Stimulated activated memory B cell treated with anti-CD40 and anti-IgM and Interleukin-4, amounts not matched to agents 10 μg/mL and 1 μg/mL and 100 μg/mL, for 72 hours (primary cell): ENCODE data around the gene PLEKHG4B.

ENCODE experiments used
- ATAC-seq: fragments of 150-1000 bp; cut with Tn5 transposase; 2 replicates; pipeline ENCODE4 v1.10.0; 2021
- H3K27ac Mint-ChIP-seq: one replicate; pipeline ENCODE4 v1.8.0; 2022; ENCODE audit warnings: mild to moderate bottlenecking, mixed read lengths
- H3K27me3 Mint-ChIP-seq: one replicate; pipeline ENCODE4 v1.8.0; 2022; ENCODE audit warnings: mixed read lengths
- H3K36me3 Mint-ChIP-seq: one replicate; pipeline ENCODE4 v1.8.0; 2022; ENCODE audit warnings: mixed read lengths
- H3K4me1 Mint-ChIP-seq: one replicate; pipeline ENCODE4 v1.8.0; 2022; ENCODE audit warnings: mixed read lengths
- H3K4me3 Mint-ChIP-seq: one replicate; pipeline ENCODE4 v1.8.0; 2022; ENCODE audit warnings: mild to moderate bottlenecking, moderate library complexity, mixed read lengths
- H3K9me3 Mint-ChIP-seq: one replicate; pipeline ENCODE4 v1.8.0; 2022; ENCODE audit warnings: mixed read lengths

The PLEKHG4B gene

GRCh38 chr5:171801-172331 lies 79.9 kb downstream of the PLEKHG4B start:
- H3K27ac Mint-ChIP-seq, result no peak overlapping the region
- no peaks in the 10 kb centered on the region for H3K36me3 Mint-ChIP-seq
- H3K4me3 Mint-ChIP-seq, result no peak overlapping the region
- no peak for ATAC-seq
- H3K4me1 Mint-ChIP-seq, result no peaks in the 10 kb centered on the region
- peaks cover 30% of the 10 kb centered on the region for H3K27me3 Mint-ChIP-seq
- H3K9me3 Mint-ChIP-seq, result no peaks in the 10 kb centered on the region

- no peaks in the 10 kb centered on the region for H3K4me1 Mint-ChIP-seq
- H3K27me3 Mint-ChIP-seq, result peaks cover 30% of the 10 kb centered on the region
- no peaks in the 10 kb centered on the region for H3K36me3 Mint-ChIP-seq
- H3K4me3 Mint-ChIP-seq, result no peak overlapping the region
- no peaks in the 10 kb centered on the region for H3K9me3 Mint-ChIP-seq
- ATAC-seq, result no peak
- H3K27ac Mint-ChIP-seq, result no peak overlapping the region
Observed at GRCh38 chr5:172421-172820, 80.5 kb downstream of the PLEKHG4B start.

- no peak overlapping the region for H3K4me3 Mint-ChIP-seq
- H3K27ac Mint-ChIP-seq, result no peak overlapping the region
- no peaks in the 10 kb centered on the region for H3K36me3 Mint-ChIP-seq
- no peaks in the 10 kb centered on the region for H3K9me3 Mint-ChIP-seq
- peaks cover 30% of the 10 kb centered on the region for H3K27me3 Mint-ChIP-seq
- no peaks in the 10 kb centered on the region for H3K4me1 Mint-ChIP-seq
- ATAC-seq, result no peak
Observed at GRCh38 chr5:172841-173251, 80.9 kb downstream of the PLEKHG4B start.

DNA sequence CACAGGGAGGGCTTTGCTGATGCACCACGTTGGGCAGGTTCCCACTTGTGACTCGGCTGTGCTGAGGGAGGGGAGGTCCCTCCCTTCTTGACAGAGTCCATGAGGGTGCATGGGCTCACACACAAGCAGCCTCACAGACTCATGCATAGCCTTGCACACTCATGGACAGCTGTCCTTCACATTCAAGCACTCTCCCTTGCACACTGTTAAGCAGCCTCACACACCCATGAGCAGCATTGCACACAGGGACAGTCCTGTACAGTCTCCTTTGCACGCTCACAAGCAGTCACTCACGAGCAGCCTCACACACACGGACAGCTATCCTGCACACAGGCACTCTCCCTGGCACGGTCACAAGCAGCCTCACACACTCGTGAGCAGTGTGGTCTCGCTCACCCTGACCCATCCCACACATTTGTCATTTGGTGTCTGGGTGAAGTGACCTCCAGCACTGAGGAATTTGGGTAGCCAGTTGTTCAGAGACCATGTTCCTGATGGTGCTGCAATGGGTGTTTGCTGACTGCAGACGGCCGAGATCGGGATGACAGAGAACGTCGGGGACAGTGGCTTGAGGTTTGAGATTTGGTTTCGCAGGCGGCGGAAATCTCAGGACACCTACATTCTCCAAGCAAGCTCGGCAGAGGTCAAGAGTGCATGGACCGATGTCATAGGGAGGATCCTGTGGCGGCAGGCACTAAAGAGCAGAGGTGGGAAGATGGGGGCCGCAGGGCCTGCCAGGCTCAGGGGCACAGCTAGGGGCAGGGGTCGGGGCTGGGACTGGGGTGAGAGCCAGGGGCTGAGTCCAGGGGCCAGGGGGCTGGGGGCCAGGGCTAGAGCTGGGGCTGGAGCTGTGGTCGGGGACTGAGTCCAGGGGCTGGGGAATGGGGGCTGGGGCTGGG lies 81.7 kb downstream of the PLEKHG4B start:
- Mint-ChIP-seq H3K4me1 (no peaks in the 10 kb centered on the region), H3K27ac (no peak overlapping the region), H3K27me3 (peaks cover 30% of the 10 kb centered on the region), H3K36me3 (no peaks in the 10 kb centered on the region), H3K9me3 (no peaks in the 10 kb centered on the region), H3K4me3 (no peak overlapping the region)
- ATAC-seq, result no peak

- Mint-ChIP-seq H3K27ac (no peak overlapping the region), H3K4me3 (no peak overlapping the region), H3K9me3 (no peaks in the 10 kb centered on the region), H3K36me3 (no peaks in the 10 kb centered on the region), H3K27me3 (peaks cover 36% of the 10 kb centered on the region), H3K4me1 (no peaks in the 10 kb centered on the region)
- ATAC-seq, result no peak
Observed at GRCh38 chr5:174291-174600, 82.3 kb downstream of the PLEKHG4B start.

GRCh38 chr5:174876-175465 lies 83.0 kb downstream of the PLEKHG4B start:
- no peak for ATAC-seq
- H3K4me1 Mint-ChIP-seq, result no peaks in the 10 kb centered on the region
- H3K4me3 Mint-ChIP-seq, result no peak overlapping the region
- peaks cover 43% of the 10 kb centered on the region for H3K27me3 Mint-ChIP-seq
- no peaks in the 10 kb centered on the region for H3K36me3 Mint-ChIP-seq
- no peak overlapping the region for H3K27ac Mint-ChIP-seq
- no peaks in the 10 kb centered on the region for H3K9me3 Mint-ChIP-seq

- H3K4me3 Mint-ChIP-seq, result no peak overlapping the region
- peaks cover 57% of the 10 kb centered on the region for H3K27me3 Mint-ChIP-seq
- no peaks in the 10 kb centered on the region for H3K9me3 Mint-ChIP-seq
- H3K4me1 Mint-ChIP-seq, result no peaks in the 10 kb centered on the region
- no peak overlapping the region for H3K27ac Mint-ChIP-seq
- no peaks in the 10 kb centered on the region for H3K36me3 Mint-ChIP-seq
- ATAC-seq, result no peak
Observed at GRCh38 chr5:176296-176823, 84.4 kb downstream of the PLEKHG4B start.

- H3K9me3 Mint-ChIP-seq, result no peaks in the 10 kb centered on the region
- peaks cover 64% of the 10 kb centered on the region for H3K27me3 Mint-ChIP-seq
- no peak for ATAC-seq
- no peaks in the 10 kb centered on the region for H3K36me3 Mint-ChIP-seq
- no peaks in the 10 kb centered on the region for H3K4me1 Mint-ChIP-seq
- H3K4me3 Mint-ChIP-seq, result no peak overlapping the region
- no peak overlapping the region for H3K27ac Mint-ChIP-seq
Observed at GRCh38 chr5:178110-178509, 86.1 kb downstream of the PLEKHG4B start.

GRCh38 chr5:179401-179800 lies 87.4 kb downstream of the PLEKHG4B start:
- no peak overlapping the region for H3K4me3 Mint-ChIP-seq
- H3K36me3 Mint-ChIP-seq, result no peaks in the 10 kb centered on the region
- no peak overlapping the region for H3K27ac Mint-ChIP-seq
- H3K4me1 Mint-ChIP-seq, result no peaks in the 10 kb centered on the region
- peaks cover 53% of the 10 kb centered on the region for H3K27me3 Mint-ChIP-seq
- no peaks in the 10 kb centered on the region for H3K9me3 Mint-ChIP-seq
- ATAC-seq, result peak; percentile 14

- no peaks in the 10 kb centered on the region for H3K4me1 Mint-ChIP-seq
- peaks cover 44% of the 10 kb centered on the region for H3K27me3 Mint-ChIP-seq
- no peaks in the 10 kb centered on the region for H3K9me3 Mint-ChIP-seq
- no peak overlapping the region for H3K4me3 Mint-ChIP-seq
- H3K27ac Mint-ChIP-seq, result no peak overlapping the region
- no peak for ATAC-seq
- H3K36me3 Mint-ChIP-seq, result no peaks in the 10 kb centered on the region
Observed at GRCh38 chr5:180286-180918, 88.4 kb downstream of the PLEKHG4B start.

DNA sequence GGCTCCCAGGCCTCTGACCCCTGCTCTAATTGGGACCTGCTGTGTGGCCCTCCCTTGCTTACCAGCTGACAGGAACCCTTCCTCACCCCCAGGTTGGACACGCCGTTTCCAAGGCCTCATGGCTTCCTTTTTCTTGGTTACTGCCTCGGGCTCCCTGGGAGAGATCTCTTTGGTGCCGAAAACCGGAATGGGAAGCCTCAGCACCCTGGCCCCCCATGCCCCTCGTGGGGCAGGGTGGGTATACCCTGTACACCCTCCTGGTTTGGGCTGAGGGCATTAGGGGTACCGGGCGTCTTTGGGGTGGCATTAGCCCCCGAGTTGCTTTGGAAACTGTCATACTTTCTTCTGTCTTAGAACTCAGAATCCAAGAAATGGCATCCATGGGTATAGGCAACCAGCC lies 89.2 kb downstream of the PLEKHG4B start:
- Mint-ChIP-seq H3K9me3 (no peaks in the 10 kb centered on the region), H3K27ac (no peak overlapping the region), H3K36me3 (no peaks in the 10 kb centered on the region), H3K4me3 (no peak overlapping the region), H3K4me1 (no peaks in the 10 kb centered on the region), H3K27me3 (peaks cover 42% of the 10 kb centered on the region)
- no peak for ATAC-seq

DNA sequence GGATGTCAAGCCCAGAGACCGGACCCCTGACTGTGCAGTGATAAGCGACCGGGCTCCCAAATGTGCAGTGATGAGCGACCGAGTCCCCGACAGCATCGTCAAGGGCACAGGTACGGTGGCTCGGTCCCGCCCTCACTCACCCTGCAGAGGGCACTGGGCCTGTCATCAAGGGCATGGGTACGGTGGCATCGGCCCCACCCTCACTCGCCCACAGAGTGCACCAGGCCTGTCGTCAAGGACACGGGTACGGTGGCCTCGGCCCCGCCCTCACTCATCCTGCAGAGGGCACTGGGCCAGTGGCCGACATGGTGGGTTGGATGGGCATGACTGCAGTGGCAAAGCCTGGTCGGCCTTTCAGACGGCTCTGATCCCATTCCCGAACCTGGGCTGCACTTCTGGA lies 89.6 kb downstream of the PLEKHG4B start:
- no peak for ATAC-seq
- Mint-ChIP-seq H3K9me3 (no peaks in the 10 kb centered on the region), H3K36me3 (no peaks in the 10 kb centered on the region), H3K4me3 (no peak overlapping the region), H3K27me3 (peaks cover 42% of the 10 kb centered on the region), H3K27ac (no peak overlapping the region), H3K4me1 (no peaks in the 10 kb centered on the region)

DNA sequence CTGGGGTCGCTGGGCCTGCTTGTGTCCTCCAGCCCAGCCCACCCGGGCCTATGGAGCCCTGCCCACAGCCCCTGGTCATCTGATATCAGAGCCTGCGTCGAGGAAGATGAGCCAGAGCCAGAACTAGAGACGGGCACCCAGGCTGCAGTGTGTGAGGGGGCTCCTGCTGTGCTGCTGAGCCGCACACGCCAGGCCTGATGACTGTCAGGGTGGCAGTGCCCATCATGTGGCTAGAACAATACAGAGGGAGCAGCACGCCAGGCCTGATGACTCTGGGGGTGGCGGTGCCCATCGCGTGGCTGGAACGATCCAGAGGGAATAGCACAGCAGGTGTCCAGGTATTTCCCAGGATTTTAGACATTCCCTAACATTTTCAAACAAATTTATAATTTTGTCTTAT lies 90.2 kb downstream of the PLEKHG4B start:
- Mint-ChIP-seq H3K4me3 (no peak overlapping the region), H3K9me3 (no peaks in the 10 kb centered on the region), H3K27me3 (peaks cover 48% of the 10 kb centered on the region), H3K27ac (no peak overlapping the region), H3K36me3 (no peaks in the 10 kb centered on the region), H3K4me1 (no peaks in the 10 kb centered on the region)
- ATAC-seq, result no peak

DNA sequence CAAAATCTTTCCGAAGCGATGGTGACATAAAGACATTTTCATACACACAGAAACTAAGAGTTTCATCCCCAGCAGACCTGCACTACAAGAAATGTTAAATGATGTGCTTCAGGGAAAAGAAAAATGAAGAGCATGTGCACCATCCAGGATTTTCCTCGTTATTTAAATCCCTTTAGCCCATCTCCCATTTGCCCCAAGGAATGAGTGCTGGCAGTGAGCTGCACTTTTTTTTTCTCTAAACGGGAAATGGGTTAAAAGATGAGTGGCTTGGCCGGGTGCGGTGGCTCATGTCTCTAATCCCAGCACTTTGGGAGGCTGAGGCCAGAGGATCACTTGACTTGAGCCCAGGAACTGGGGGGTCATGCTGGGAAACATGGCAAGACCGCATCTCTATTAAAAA lies 92.5 kb downstream of the PLEKHG4B start:
- Mint-ChIP-seq H3K4me1 (peaks cover 9% of the 10 kb centered on the region), H3K4me3 (no peak overlapping the region), H3K36me3 (no peaks in the 10 kb centered on the region), H3K9me3 (no peaks in the 10 kb centered on the region), H3K27ac (no peak overlapping the region), H3K27me3 (peaks cover 59% of the 10 kb centered on the region)
- ATAC-seq, result no peak
